Heart right ventricle (tissue), 16 donors: ENCODE data around the gene SPG11. TPM values are rescaled to one million over a fixed set of nuclear protein-coding genes. Genes with fewer than 3 reads are reported as not detected.
"Not testable (repeated sequence)": the region's sequence is repeated elsewhere in the genome, so short reads cannot be mapped to it uniquely, and the experiment has no call there.

Experiments
- ATAC-seq, 8 donors: fragments of 200-7000 bp; cut with Tn5 transposase; one replicate each; pipeline ENCODE4 v1.9.1; 2020; ENCODE audit warnings: mild to moderate bottlenecking in 8 of 8, moderate library complexity in 8 of 8, moderate number of reproducible peaks in 1 of 8
- DNase-seq, 2 donors: peaks; one replicate each; pipeline ENCODE4 v3.0.0-alpha.2; 2020
- H3K27ac ChIP-seq, 10 donors: fragments of 200-600 bp; sonication (generic) in 2 of 10; one replicate each; pipeline versions ENCODE4 v1.5.0 to v1.8.0; 2020 to 2022; ENCODE audit warnings: mild to moderate bottlenecking in 3 of 10
- H3K27me3 ChIP-seq, 7 donors: fragments of 200-600 bp; one replicate each; pipeline ENCODE4 v1.8.0; 2021 to 2022; ENCODE audit warnings: mild to moderate bottlenecking in 2 of 7
- H3K36me3 ChIP-seq, 9 donors: fragments of 200-600 bp; sonication (generic) in 1 of 9; one replicate each; pipeline versions ENCODE4 v1.5.0 to v1.8.0; 2020 to 2022; ENCODE audit warnings: mild to moderate bottlenecking in 2 of 9
- H3K4me1 ChIP-seq, 9 donors: fragments of 200-600 bp; sonication (generic) in 1 of 9; one replicate each; pipeline versions ENCODE4 v1.5.0 to v1.8.0; 2020 to 2022; ENCODE audit warnings: mild to moderate bottlenecking in 4 of 9
- H3K4me3 ChIP-seq, 10 donors: fragments of 200-600 bp; sonication (generic) in 2 of 10; one replicate each; pipeline versions ENCODE4 v1.5.0 to v1.8.0; 2020 to 2022; ENCODE audit warnings: mild to moderate bottlenecking in 7 of 10, moderate library complexity in 2 of 10
- H3K9me3 ChIP-seq, 11 donors: fragments of 200-600 bp in 10 of 11; sonication (generic) in 2 of 11; one replicate each; pipeline versions ENCODE4 v1.5.0 to v1.8.0; 2013 to 2022; ENCODE audit warnings: mild to moderate bottlenecking in 2 of 11, control low read depth in 1 of 11, moderate library complexity in 1 of 11
- CTCF ChIP-seq, 9 donors: fragments of 200-600 bp; sonication (generic) in 2 of 9; IDR thresholded peaks; one replicate each; pipeline versions ENCODE4 v1.5.0 to v1.8.0; 2021 to 2022; ENCODE audit warnings: antibody characterized with exemption in 9 of 9, mild to moderate bottlenecking in 5 of 9, moderate library complexity in 1 of 9
- WGBS, 2 donors: extraction: QIAGEN DNeasy Blood & Tissue Kit; methylation state at CpG; one replicate each; pipeline ENCODE4 v1.1.7; 2013; ENCODE audit warnings: inconsistent platforms in 1 of 2; 5-methylcytosine and 5-hydroxymethylcytosine counted together
- intact Hi-C, 10 donors: fragments of 100-400 bp; cut with DNase I; formaldehyde crosslinking; loops; one replicate each; pipeline versions ENCODE4 v1.11.1 to v1.14.2; 2022
- polyA plus RNA-seq, 2 donors: library from polyadenylated mRNA; stranded (reverse); fragments of 200-250 nt; gene quantifications; one replicate each; pipeline ENCODE4 v1.2.3, GENCODE V29; 2013
- total RNA-seq, 10 donors: library from RNA; stranded (reverse); fragmentation: NEBNext Ultra II Directional in 3 of 10; extraction: Animal tissue kit (Norgen Biotek cat#: 25700) in 3 of 10; gene quantifications; one replicate each; pipeline versions ENCODE4 v1.2.1 to v1.2.4, GENCODE V29; 2021 to 2023
- donor health status: Arrhythmogenic right ventricular cardiomyopathy.
- donor health status: ischemic (EF 13 %, LVEDD 7.1; RV severe dilation, severe dysfunction).
- donor health status: healthy with polysubstance abuse.
- donor health status: DM: no; HTN: yes; CAD: no.
- donor health status: DM: no; HTN: no; CAD: no.
- donor health status: ischemic (EF 25% LVEDD 6.9; RV normal size, moderate dysfunction).
- donor health status: ischemic (EF 25% LVEDD 5.7; RV mildly dilated, moderate dysfunction).
- donor health status: healthy.
- donor health status: DM: yes; HTN: yes; CAD: no.
- donor health status: Ischemic cardiomyopathy.
- donor health status: ischemic (EF 35%, LVEDD 5.7; RV mildly dilated, moderate dysfunction).
- donor health status: nonischemic (EF 11% LVEDD 7.7; RV severe dilation, severe dysfunction).
- donor health status: DM: yes; HTN: yes; CAD: no.
- donor health status: PGD.
- donor health status: ischemic (EF 29% LVEDD 5.4; RV normal size, mild dysfunction).
- donor health status: nonischemic (EF 23%, LVEDD 6.1; RV moderate dilation, normal function).

The SPG11 gene
- total and polyA plus RNA-seq, 12 donors: 17.4 to 63.4 (median 50.4) TPM

- no peak overlapping the region for H3K27ac ChIP-seq
- intact Hi-C loops: no loop called here
- DNase-seq (no peak), ATAC-seq (no peak)
- no peaks in the 10 kb centered on the region for H3K4me1 ChIP-seq
- no peaks in the 10 kb centered on the region for H3K27me3 ChIP-seq
- H3K36me3 ChIP-seq: peaks cover 0 to 100% (median 68%) of the 10 kb centered on the region in 9 donors
- H3K9me3 ChIP-seq: peaks cover 0 to 6% (median 0%) of the 10 kb centered on the region in 11 donors
- H3K4me3 ChIP-seq: no peak overlapping the region
- TF ChIP-seq CTCF (IDR thresholded peaks at IDR 0.05): no peak
- WGBS, 2 donors: 96% methylated on average over 4 of the region's 4 CpGs
Observed at GRCh38 chr15:44569316-44569715, 94.1 kb downstream of the SPG11 start.

GRCh38 chr15:44568338-44568737, 95.1 kb downstream of the SPG11 start:
- no peak for TF ChIP-seq CTCF (IDR thresholded peaks at IDR 0.05)
- H3K4me3 ChIP-seq: no peak overlapping the region
- H3K27me3 ChIP-seq: no peaks in the 10 kb centered on the region
- WGBS, 2 donors: 88 to 89% methylated on average over 3 of the region's 3 CpGs
- no peak overlapping the region for H3K27ac ChIP-seq
- DNase-seq: no peak
- no peaks in the 10 kb centered on the region for H3K4me1 ChIP-seq
- ATAC-seq: no peak
- peaks cover 0 to 6% (median 0%) of the 10 kb centered on the region in 11 donors for H3K9me3 ChIP-seq
- peaks cover under 1 to 100% (median 71%) of the 10 kb centered on the region in 9 donors for H3K36me3 ChIP-seq
- intact Hi-C loops: no loop called here

- DNase-seq: no peak
- H3K9me3 ChIP-seq: peaks cover 0 to 6% (median 0%) of the 10 kb centered on the region in 11 donors
- H3K4me1 ChIP-seq: no peaks in the 10 kb centered on the region
- H3K36me3 ChIP-seq: peaks cover 3 to 100% (median 63%) of the 10 kb centered on the region in 9 donors
- ATAC-seq: no peak
- H3K27ac ChIP-seq: no peak overlapping the region
- WGBS, 2 donors: 97 to 98% methylated on average over 4 of the region's 4 CpGs
- intact Hi-C loops: no loop called here
- no peak overlapping the region for H3K4me3 ChIP-seq
- H3K27me3 ChIP-seq: no peaks in the 10 kb centered on the region
- no peak for TF ChIP-seq CTCF (IDR thresholded peaks at IDR 0.05)
Observed at GRCh38 chr15:44566155-44566540, 97.3 kb downstream of the SPG11 start.

GRCh38 chr15:44565387-44566154, 97.9 kb downstream of the SPG11 start:
- no peak for TF ChIP-seq CTCF (IDR thresholded peaks at IDR 0.05)
- no peaks in the 10 kb centered on the region for H3K4me1 ChIP-seq
- peaks cover 3 to 100% (median 69%) of the 10 kb centered on the region in 9 donors for H3K36me3 ChIP-seq
- H3K27ac ChIP-seq: no peak overlapping the region
- ATAC-seq (peak in 2 of 8 donors; percentile 7 to 40), DNase-seq (no peak)
- intact Hi-C loops: no loop called here
- H3K9me3 ChIP-seq: peaks cover 0 to 6% (median 0%) of the 10 kb centered on the region in 11 donors
- WGBS, 2 donors: 97 to 98% methylated on average over 8 of the region's 8 CpGs
- H3K4me3 ChIP-seq: no peak overlapping the region
- H3K27me3 ChIP-seq: no peaks in the 10 kb centered on the region

- H3K27ac ChIP-seq, ATAC-seq, H3K4me3 ChIP-seq, DNase-seq, H3K27me3 ChIP-seq, intact Hi-C loops, H3K4me1 ChIP-seq, H3K9me3 ChIP-seq: not testable (repeated sequence)
- H3K36me3 ChIP-seq: peaks cover 7 to 100% (median 78%) of the 10 kb centered on the region in 9 donors
Observed at GRCh38 chr15:44560926-44561325, 102.5 kb downstream of the SPG11 start.
